Central memory CD8-positive, alpha-beta T cell (primary cell): ENCODE results near the gene COL23A1.

ENCODE experiments used
- ATAC-seq: fragments of 150-1000 bp; cut with Tn5 transposase; replicated peaks from 2 replicates; pipeline ENCODE4 v1.10.0; 2022; ENCODE audit warnings: mild to moderate bottlenecking, moderate FRiP score, moderate number of reproducible peaks; ENCODE audit not compliant: poor library complexity, severe bottlenecking; ENCODE audit errors: extremely low read depth
- DNase-seq, 2 donors: peaks; one replicate each; pipeline ENCODE4 v3.0.0; 2021; ENCODE audit warnings: low spot score in 2 of 2
- H3K27ac Mint-ChIP-seq: one replicate; pipeline ENCODE4 v1.8.0; 2022; ENCODE audit warnings: low read depth, mild to moderate bottlenecking, moderate library complexity, mixed read lengths
- H3K27me3 Mint-ChIP-seq: one replicate; pipeline ENCODE4 v1.8.0; 2022; ENCODE audit warnings: mixed read lengths
- H3K36me3 Mint-ChIP-seq: one replicate; pipeline ENCODE4 v1.8.0; 2022; ENCODE audit warnings: mild to moderate bottlenecking, moderate library complexity, mixed read lengths; ENCODE audit not compliant: insufficient read depth
- H3K4me1 Mint-ChIP-seq: one replicate; pipeline ENCODE4 v1.8.0; 2022; ENCODE audit warnings: mixed read lengths
- H3K4me3 Mint-ChIP-seq: one replicate; pipeline ENCODE4 v1.8.0; 2022; ENCODE audit warnings: mild to moderate bottlenecking, moderate library complexity, mixed read lengths
- H3K9me3 Mint-ChIP-seq: one replicate; pipeline ENCODE4 v1.8.0; 2022; ENCODE audit warnings: mixed read lengths

Gene COL23A1

DNA sequence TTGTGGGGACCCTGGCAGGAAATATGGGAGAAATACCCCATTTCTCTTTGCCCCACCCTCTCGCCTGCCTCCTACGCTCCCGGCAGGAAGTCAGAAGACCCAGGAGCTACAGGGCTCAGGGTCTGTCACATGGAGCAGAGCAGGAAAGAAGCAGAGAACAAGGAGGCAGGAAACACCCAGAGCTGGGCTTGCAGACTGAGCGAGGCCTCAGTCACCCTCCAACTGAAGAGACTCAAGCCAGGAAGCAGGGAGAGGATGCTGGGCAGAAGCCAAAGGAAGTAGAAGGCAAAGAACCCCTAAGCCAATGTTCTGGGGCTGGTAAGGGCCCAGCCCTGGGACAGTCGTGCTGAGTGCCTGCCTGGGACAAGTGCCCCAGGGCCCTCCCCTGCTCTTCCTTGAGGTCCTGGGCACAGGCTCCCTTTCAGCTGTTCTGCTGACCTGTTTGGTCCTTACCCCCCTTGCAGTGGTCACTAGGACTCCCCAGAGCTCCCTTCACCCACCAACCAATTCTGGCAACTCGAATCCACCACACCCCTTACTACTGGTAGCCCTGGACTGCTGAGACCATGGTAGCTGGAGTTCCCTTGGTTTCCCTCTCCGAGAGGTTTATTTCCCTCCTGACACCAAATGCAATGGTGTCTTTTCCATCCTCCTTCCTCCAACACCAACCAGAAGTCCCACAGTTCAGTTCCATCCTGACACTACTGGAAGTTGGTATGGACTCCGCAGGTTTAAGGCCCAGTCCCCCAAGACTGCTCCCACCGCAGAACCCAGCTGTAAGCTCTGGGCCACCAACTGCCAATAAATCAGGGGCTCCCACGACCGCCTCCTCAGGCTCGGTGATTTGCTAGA is 157.5 kb downstream of the COL23A1 start:
- H3K36me3 Mint-ChIP-seq, result no peaks in the 10 kb centered on the region
- no peak overlapping the region for H3K4me3 Mint-ChIP-seq
- no peaks in the 10 kb centered on the region for H3K9me3 Mint-ChIP-seq
- H3K27me3 Mint-ChIP-seq, result peaks cover 61% of the 10 kb centered on the region
- no peak overlapping the region for H3K27ac Mint-ChIP-seq
- DNase-seq (peak in 1 of 2 donors; percentile 5), ATAC-seq (no peak)
- H3K4me1 Mint-ChIP-seq, result no peaks in the 10 kb centered on the region

DNA sequence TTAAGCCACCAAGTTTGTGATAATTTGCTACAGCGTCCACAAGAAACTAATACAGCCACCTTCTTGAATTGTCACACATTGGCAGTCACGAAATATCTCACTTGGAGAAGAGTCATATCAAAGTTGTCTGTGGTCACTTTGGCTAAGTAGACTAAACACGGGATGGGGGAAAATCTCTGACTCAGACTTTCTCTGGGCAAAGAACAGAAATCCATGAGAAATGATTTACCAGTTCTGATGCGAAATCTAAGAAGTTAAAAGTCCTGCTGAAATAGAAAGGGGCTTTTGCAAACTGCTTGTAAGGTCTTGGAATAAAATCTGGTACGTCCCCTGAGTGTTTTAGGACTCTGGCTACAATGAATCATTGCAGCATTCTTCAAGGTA is 158.4 kb downstream of the COL23A1 start:
- no peaks in the 10 kb centered on the region for H3K4me1 Mint-ChIP-seq
- H3K27ac Mint-ChIP-seq, result no peak overlapping the region
- H3K27me3 Mint-ChIP-seq, result peaks cover 61% of the 10 kb centered on the region
- no peak overlapping the region for H3K4me3 Mint-ChIP-seq
- no peak for DNase-seq
- no peaks in the 10 kb centered on the region for H3K36me3 Mint-ChIP-seq
- ATAC-seq, result no peak
- no peaks in the 10 kb centered on the region for H3K9me3 Mint-ChIP-seq

DNA sequence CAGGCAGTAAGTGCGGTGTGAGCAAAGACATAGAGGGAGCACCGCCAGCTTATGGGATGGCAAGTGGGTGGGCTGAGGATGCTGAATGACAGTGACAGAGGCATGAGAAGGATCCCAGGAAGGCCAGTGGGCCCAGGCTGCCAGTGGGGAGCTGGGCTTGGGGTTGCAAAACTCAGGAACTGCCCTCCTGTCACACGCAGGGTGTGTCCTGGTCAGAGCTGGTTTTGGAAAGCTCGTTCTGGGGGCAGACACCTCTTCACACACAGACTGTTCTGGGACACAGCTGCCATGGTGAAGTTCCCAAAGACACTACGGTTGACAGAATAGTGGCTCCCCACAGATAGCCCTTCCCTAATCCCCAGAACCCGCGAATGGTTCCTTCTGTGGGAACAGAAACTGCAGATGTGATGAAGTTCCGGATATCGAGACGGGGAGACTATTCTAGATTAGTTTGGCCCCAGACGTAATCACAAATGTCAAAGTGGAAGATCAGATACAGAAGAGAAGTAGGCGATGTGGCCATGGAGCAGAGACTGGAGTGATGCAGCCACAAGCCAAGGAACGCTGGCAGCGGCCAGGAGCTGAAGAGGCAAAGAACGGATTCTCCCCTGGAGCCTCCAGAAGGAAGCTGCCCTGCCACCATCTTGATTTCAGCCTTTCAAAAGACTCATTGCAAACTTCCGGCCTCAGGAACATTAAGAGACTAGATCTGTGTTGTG is 159.0 kb downstream of the COL23A1 start:
- H3K9me3 Mint-ChIP-seq, result no peaks in the 10 kb centered on the region
- H3K4me3 Mint-ChIP-seq, result no peak overlapping the region
- H3K27ac Mint-ChIP-seq, result no peak overlapping the region
- peaks cover 58% of the 10 kb centered on the region for H3K27me3 Mint-ChIP-seq
- DNase-seq (peak in 1 of 2 donors; percentile 2), ATAC-seq (no peak)
- no peaks in the 10 kb centered on the region for H3K36me3 Mint-ChIP-seq
- no peaks in the 10 kb centered on the region for H3K4me1 Mint-ChIP-seq

DNA sequence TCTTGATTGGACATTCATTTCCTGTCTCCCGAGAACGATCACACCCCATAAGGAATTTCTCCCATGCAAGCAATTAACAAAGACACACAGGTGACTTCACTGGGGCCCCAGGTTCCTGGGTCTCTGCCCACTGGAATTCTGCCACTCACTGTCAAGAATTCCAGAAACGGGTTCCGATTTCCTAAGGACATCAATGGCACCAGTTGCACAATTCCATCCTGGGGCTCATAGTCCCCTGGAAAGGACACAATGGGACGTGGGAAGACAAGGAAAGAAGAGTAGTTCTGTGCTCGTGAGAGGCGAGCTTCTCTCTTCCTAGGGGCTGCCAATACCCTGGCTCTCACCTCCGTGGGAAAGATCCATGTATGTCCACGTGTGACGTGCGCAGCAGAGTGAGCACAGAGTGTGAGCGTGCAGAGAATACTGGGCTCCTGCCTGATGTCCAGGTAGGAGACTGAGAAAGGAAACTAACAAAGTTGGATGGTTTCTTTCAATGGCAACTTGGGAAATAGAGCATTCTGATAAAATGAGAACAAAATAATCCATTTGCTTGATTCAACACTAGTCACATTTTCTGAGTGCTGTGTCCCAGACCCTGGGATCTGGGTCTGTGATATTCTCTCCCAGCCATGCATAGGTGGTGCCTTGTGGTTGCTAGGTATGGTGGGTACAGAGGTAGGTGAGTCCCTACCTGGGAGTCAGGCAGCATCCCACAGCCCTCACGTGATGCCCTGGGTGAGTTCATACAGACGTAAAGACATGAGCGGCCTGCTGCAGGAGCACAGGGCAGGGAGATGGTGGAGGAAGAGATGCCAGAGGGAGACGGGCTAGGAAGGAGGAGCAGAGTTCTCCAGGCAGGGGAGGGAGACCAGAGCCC is 159.8 kb downstream of the COL23A1 start:
- Mint-ChIP-seq H3K4me1 (no peaks in the 10 kb centered on the region), H3K27me3 (peaks cover 50% of the 10 kb centered on the region), H3K36me3 (no peaks in the 10 kb centered on the region), H3K4me3 (no peak overlapping the region), H3K27ac (no peak overlapping the region), H3K9me3 (no peaks in the 10 kb centered on the region)
- ATAC-seq (no peak), DNase-seq (peak in 1 of 2 donors; percentile 10)

DNA sequence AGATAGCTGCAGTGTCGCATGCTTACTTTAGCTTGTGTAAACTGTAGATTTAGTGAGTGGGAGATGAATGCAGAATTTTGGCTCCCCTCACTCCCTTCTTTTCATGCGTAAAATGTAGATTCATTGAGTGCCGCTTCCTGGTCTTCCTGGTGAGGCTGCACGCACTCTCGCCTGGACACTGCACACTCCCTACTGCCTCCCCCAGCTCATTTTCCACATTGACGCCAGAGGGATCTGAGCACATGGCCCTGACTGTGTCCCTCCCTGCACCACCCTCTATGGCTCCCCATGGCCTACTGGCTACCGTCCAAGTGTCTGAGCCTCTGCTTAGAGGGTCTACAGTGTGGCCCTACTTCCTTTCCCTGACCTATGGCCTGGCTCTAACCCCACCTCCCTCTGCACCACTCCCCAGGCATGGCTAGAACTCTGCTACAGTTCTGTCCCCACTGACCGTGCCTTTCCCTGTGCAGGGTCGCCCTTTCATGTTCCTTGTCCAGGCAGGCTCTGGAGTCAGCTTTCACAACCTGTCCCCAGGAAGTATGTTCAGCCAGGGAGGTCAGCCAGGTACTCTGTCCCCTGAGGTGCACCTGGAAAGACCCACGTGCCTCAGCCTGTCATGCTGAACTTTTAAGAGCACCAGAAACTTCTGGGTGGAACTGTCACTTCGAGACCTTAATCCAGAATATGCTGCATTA is 160.6 kb downstream of the COL23A1 start:
- no peaks in the 10 kb centered on the region for H3K4me1 Mint-ChIP-seq
- no peak overlapping the region for H3K4me3 Mint-ChIP-seq
- H3K36me3 Mint-ChIP-seq, result no peaks in the 10 kb centered on the region
- no peaks in the 10 kb centered on the region for H3K9me3 Mint-ChIP-seq
- ATAC-seq (no peak), DNase-seq (peak in 1 of 2 donors; percentile 3)
- no peak overlapping the region for H3K27ac Mint-ChIP-seq
- peaks cover 45% of the 10 kb centered on the region for H3K27me3 Mint-ChIP-seq

DNA sequence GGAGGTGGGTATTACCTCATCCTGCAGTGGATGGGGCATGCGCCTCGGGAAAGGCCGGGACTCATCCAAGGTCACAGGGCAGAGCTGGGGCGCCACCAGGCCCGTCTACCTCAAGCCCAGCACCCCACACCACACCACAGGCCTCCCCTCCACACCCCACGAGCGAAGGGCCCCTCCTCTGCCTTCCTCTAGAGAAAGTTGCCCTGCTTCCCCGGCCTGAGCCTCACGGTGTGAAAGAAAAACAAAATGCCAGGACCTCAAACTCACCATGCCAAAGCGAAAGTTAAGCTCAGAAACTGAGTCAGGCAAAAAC is 161.1 kb downstream of the COL23A1 start:
- Mint-ChIP-seq H3K36me3 (no peaks in the 10 kb centered on the region), H3K4me1 (no peaks in the 10 kb centered on the region), H3K4me3 (no peak overlapping the region), H3K27ac (no peak overlapping the region), H3K9me3 (no peaks in the 10 kb centered on the region), H3K27me3 (peaks cover 40% of the 10 kb centered on the region)
- DNase-seq (peak in 1 of 2 donors; percentile 3), ATAC-seq (no peak)

DNA sequence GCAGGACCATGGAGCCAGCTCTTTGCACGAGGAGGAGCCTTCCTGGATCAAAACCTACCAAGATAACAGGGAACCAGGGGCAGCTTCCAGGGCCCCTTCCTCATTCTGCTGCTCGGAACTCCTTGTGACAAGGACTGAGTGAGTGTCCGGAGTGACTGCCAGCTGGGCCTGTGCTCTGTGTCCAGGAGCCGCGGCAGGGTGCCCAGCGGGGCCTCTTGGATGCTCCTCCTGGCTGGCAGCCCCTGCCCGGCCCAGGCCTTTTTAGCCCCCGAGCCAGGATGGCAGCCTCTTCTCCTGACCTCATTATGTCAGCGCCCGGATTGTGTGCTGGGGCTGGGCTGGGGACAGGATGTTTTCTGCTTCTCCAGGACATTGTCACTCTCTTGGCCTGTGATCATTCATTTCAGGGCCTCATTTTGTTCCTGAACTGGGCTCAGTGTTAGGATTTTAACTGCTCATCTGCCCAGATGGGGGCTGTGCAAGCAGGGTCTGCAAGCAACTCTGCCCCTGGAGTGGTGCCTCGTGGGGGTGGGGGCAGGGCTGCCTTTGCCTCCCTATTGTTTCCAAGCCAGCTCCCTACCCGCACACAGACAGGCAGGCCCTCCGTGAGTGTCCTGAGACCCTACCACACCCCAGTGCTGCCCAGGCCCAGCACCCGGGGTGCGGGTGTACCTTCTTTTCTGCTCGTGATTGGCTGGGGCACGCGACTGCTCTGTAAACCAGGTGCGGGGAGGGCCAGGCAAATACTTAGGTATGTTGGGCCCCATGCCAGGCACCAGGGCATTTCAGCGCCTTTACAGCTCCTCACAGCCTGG is 161.6 kb downstream of the COL23A1 start:
- H3K27ac Mint-ChIP-seq, result no peak overlapping the region
- ATAC-seq (no peak), DNase-seq (peak in 1 of 2 donors; percentile 4)
- no peak overlapping the region for H3K4me3 Mint-ChIP-seq
- H3K4me1 Mint-ChIP-seq, result no peaks in the 10 kb centered on the region
- H3K9me3 Mint-ChIP-seq, result no peaks in the 10 kb centered on the region
- H3K27me3 Mint-ChIP-seq, result peaks cover 40% of the 10 kb centered on the region
- H3K36me3 Mint-ChIP-seq, result no peaks in the 10 kb centered on the region

DNA sequence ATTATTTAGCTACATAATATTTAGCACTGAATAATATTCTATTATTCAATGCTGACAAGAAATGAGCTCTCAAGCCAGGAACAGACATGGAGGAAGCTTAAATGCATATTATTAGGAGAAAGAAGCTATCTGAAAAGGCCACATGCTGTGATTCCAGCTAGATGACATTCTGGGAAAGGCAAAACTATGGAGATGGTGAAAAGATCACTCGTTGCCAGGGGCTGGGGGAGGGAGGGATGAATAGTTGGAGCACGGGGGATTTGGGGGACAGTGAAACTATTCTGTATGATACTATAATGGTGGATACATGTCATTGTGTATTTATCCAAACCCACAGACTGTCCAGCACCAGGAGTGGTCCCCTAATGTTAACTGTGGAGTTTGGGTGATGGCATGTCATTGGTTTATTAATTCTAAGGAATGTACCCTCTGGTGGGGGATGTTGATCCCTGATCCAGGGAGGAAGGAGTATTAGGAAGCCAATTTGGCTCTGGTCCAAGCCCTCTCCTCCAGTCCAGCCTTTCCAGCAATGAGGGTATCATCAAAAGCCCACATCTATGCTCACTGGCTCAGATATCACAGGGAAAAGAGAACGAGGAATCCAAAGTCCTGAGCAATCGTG is 162.5 kb downstream of the COL23A1 start:
- Mint-ChIP-seq H3K4me1 (no peaks in the 10 kb centered on the region), H3K27me3 (peaks cover 36% of the 10 kb centered on the region), H3K36me3 (no peaks in the 10 kb centered on the region), H3K9me3 (no peaks in the 10 kb centered on the region), H3K27ac (no peak overlapping the region), H3K4me3 (no peak overlapping the region)
- no peak for ATAC-seq
- no peak for DNase-seq

DNA sequence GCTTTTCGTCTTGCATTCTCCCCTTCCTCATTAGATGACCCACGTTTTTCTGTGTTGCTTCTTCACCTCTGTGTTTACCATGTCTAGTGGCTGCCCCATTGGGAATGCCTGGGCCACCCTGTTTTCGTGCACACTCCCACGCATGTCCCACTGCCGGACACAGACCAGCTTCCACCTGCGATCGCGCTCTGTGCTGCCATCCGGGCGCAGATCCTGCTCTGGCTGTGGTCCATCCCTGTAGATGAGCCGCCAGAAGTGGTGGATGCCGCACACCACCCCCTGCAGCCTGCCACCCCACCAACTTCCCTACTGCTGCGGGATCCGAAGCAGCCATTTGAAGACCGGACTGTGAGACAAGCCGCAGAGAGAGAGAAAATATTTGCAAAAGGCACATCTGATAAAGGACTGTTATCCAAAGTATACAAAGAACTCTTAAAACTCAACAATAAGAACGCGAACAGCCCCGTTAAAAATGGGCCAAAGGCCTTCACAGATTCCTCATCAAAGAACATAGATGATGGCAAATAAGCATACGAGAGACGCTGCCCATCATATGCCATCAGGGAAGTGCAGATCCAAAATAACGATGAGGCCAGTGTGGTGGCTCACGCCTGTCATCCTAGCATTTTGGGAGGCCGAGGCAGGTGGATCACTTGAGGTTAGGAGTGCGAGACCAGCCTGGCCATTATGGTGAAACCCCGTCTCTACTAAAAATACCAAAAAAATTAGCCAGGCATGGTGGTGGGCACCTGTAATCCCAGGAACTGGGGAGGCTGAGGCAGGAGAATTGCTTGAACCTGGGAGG is 163.7 kb downstream of the COL23A1 start:
- no peaks in the 10 kb centered on the region for H3K9me3 Mint-ChIP-seq
- no peaks in the 10 kb centered on the region for H3K4me1 Mint-ChIP-seq
- H3K27ac Mint-ChIP-seq, result no peak overlapping the region
- no peak overlapping the region for H3K4me3 Mint-ChIP-seq
- ATAC-seq (no peak), DNase-seq (no peak)
- H3K36me3 Mint-ChIP-seq, result no peaks in the 10 kb centered on the region
- peaks cover 41% of the 10 kb centered on the region for H3K27me3 Mint-ChIP-seq

DNA sequence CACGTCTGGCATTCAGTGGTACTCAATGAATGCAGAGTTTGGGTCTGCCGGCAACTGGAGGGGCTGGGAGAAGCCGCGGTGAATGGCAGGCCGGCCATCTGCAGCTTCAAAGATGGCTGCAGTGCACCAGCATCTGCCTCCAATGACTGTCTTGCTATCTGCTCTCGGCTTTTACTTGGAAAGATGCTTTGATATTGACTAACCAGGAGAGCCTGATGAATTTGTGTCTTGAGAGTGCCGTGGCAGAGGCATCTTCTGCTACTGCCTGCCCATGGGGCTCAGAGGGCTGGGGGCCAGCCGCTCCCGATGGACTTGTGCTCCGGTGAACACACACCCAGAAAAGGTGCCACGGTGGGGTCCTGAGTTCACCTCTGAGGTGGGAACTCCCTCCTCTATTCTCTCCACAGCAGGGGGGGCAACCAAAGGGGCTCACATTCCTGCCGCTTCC is 164.5 kb downstream of the COL23A1 start:
- no peak overlapping the region for H3K27ac Mint-ChIP-seq
- H3K4me1 Mint-ChIP-seq, result no peaks in the 10 kb centered on the region
- no peak overlapping the region for H3K4me3 Mint-ChIP-seq
- DNase-seq (no peak), ATAC-seq (no peak)
- no peaks in the 10 kb centered on the region for H3K9me3 Mint-ChIP-seq
- H3K36me3 Mint-ChIP-seq, result no peaks in the 10 kb centered on the region
- H3K27me3 Mint-ChIP-seq, result peaks cover 39% of the 10 kb centered on the region

DNA sequence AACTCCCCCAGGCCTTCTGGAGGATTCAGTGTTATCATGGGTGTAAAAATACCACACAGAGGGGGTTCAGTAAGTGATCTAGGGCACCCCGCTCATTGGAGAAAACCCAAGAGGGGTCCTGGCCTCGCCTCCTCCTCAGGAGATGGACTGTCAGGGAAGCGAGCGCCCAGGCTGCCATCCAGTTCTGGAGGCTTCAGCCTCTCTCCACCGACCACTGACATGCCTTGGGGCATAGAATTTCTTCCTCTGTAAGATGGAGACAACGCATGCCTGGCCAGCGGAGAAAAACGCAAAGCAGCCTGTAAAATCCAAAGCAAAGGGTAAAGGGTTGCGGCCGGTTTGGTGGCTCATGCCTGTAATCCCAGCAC is 165.4 kb downstream of the COL23A1 start:
- DNase-seq (peak in 1 of 2 donors; percentile 6), ATAC-seq (no peak)
- Mint-ChIP-seq H3K4me1 (no peaks in the 10 kb centered on the region), H3K27ac (no peak overlapping the region), H3K36me3 (no peaks in the 10 kb centered on the region), H3K4me3 (no peak overlapping the region), H3K27me3 (peaks cover 34% of the 10 kb centered on the region), H3K9me3 (no peaks in the 10 kb centered on the region)
